GM21576 (cell line): ENCODE measurements around the gene PRR27.

Experiments
- ATAC-seq: cut with Tn5 transposase; IDR thresholded peaks from one replicate; pipeline ENCODE4 v1.9.1; 2021; ENCODE audit warnings: mild to moderate bottlenecking, moderate library complexity; ENCODE audit not compliant: unreplicated experiment

PRR27 gene

GRCh38 chr4:70153937-70154336, at the start of gene PRR27:
Gene PRR27, plus strand, starts transcription at chr4:70154237. Its CDS starts 139 bp downstream, at chr4:70154376.
- no peak for ATAC-seq

- no peak for ATAC-seq
Measured at GRCh38 chr4:70110917-70111316, 43.1 kb upstream of the PRR27 start.

GRCh38 chr4:70113656-70114055, 40.4 kb upstream of the PRR27 start:
- no peak for ATAC-seq

GRCh38 chr4:70114096-70114495, 39.9 kb upstream of the PRR27 start:
- ATAC-seq, result no peak

- no peak for ATAC-seq
Measured at GRCh38 chr4:70120323-70120722, 33.7 kb upstream of the PRR27 start.

- ATAC-seq, result no peak
Measured at GRCh38 chr4:70133473-70133872, 20.6 kb upstream of the PRR27 start.

GRCh38 chr4:70138751-70139150, 15.3 kb upstream of the PRR27 start:
- no peak for ATAC-seq

GRCh38 chr4:70151271-70151670, 2.8 kb upstream of the PRR27 start:
- no peak for ATAC-seq

- no peak for ATAC-seq
Measured at GRCh38 chr4:70152088-70152487, 1.9 kb upstream of the PRR27 start.

- ATAC-seq, result no peak
Measured at GRCh38 chr4:70158576-70158975, 4.5 kb downstream of the PRR27 start.

- ATAC-seq, result no peak
Measured at GRCh38 chr4:70177090-70177489, 23.1 kb downstream of the PRR27 start.

- no peak for ATAC-seq
Measured at GRCh38 chr4:70178075-70178660, 24.1 kb downstream of the PRR27 start.

- ATAC-seq, result no peak
Measured at GRCh38 chr4:70179811-70180210, 25.8 kb downstream of the PRR27 start.

GRCh38 chr4:70181864-70182263, 27.8 kb downstream of the PRR27 start:
- ATAC-seq, result no peak

GRCh38 chr4:70182517-70183167, 28.6 kb downstream of the PRR27 start:
- ATAC-seq, result no peak

- peak; percentile 84 for ATAC-seq
Measured at GRCh38 chr4:70183168-70183939, 29.3 kb downstream of the PRR27 start.

GRCh38 chr4:70183940-70184246, 29.9 kb downstream of the PRR27 start:
- ATAC-seq, result no peak

GRCh38 chr4:70187216-70187615, 33.2 kb downstream of the PRR27 start:
- ATAC-seq, result no peak

- ATAC-seq, result no peak
Measured at GRCh38 chr4:70190579-70190978, 36.5 kb downstream of the PRR27 start.

GRCh38 chr4:70191647-70192046, 37.6 kb downstream of the PRR27 start:
- ATAC-seq, result no peak

- no peak for ATAC-seq
Measured at GRCh38 chr4:70192895-70193294, 38.9 kb downstream of the PRR27 start.

- no peak for ATAC-seq
Measured at GRCh38 chr4:70195425-70195824, 41.4 kb downstream of the PRR27 start, which contains the start of gene ODAM. Gene ODAM, plus strand, starts transcription at chr4:70195725. Its CDS starts 819 bp downstream, at chr4:70196544.
